HCT116 (cell line): ENCODE measurements around the gene RTN4RL2. TPM values are rescaled to one million over a fixed set of nuclear protein-coding genes. Genes with fewer than 3 reads are reported as not detected.

Source experiments
- ATAC-seq: fragments of 200-7000 bp; cut with Tn5 transposase; 2 replicates; pipeline ENCODE4 v1.9.1; 2020; ENCODE audit warnings: mild to moderate bottlenecking, moderate library complexity
- BruUV-seq: library from RNA; stranded (reverse); fragments of 400-500 nt; replicated peaks from 2 replicates; lab custom pipeline; 2021; lab: Mats Ljungman, UMichigan
- CTCF ChIA-PET: fragments of 300-600 bp; sonication (Branson Sonifier 250); formaldehyde crosslinking; loops from one replicate; lab custom pipeline; 2021; ENCODE audit warnings: antibody characterized with exemption; lab: Charles Lee
- POLR2A ChIA-PET: fragments of 300-600, 350-600 bp; sonication (Branson Sonifier 250); formaldehyde crosslinking; loops from one replicate; lab custom pipeline; 2021; ENCODE audit warnings: antibody characterized with exemption; lab: Charles Lee
- RAD21 ChIA-PET, 2 experiments: fragments of 300-600 bp; sonication (Branson Sonifier 250); formaldehyde crosslinking; loops; one replicate each; lab custom pipeline; 2023; ENCODE audit warnings: low total read pairs in 2 of 2; ENCODE audit not compliant: uncharacterized antibody in 2 of 2, unreplicated experiment in 2 of 2, low non-redundant PET in 1 of 2; lab: Charles Lee
- DNase-seq: peaks from one replicate; pipeline ENCODE4 v3.0.0-alpha.2; 2010; ENCODE audit warnings: low read depth, low spot score
- H2AFZ ChIP-seq: fragments of 200-600 bp; shearing (Covaris generic), sonication (generic); 2 replicates; pipeline ENCODE4 v1.6.1; 2017; ENCODE audit warnings: low read depth, mixed run types, mixed read lengths, antibody characterized with exemption, low read length; ENCODE audit not compliant: poor library complexity, severe bottlenecking
- H3K27ac ChIP-seq: 2 replicates; pipeline ENCODE4 v1.5.1; 2012; ENCODE audit warnings: low read depth, low read length
- H3K27me3 ChIP-seq: fragments of 200-600 bp; sonication (generic); 2 replicates; pipeline ENCODE4 v1.6.1; 2016; ENCODE audit warnings: mixed run types, low read length, mixed read lengths; ENCODE audit not compliant: insufficient read depth
- H3K36me3 ChIP-seq, 2 experiments: fragments of 200-500 bp in 1 of 2; fragments of 200-600 bp in 1 of 2; sonication (Bioruptor generic) in 1 of 2; sonication (generic) in 1 of 2; 2 replicates each; pipeline versions ENCODE4 v1.5.1 to v1.6.1; 2014 to 2016; ENCODE audit warnings: low read length in 2 of 2, inconsistent platforms in 1 of 2, mixed read lengths in 1 of 2, mixed run types in 1 of 2; ENCODE audit not compliant: insufficient read depth in 2 of 2, control insufficient read depth in 1 of 2
- H3K4me1 ChIP-seq, 2 experiments: fragments of 200-600 bp in 1 of 2; sonication (generic) in 1 of 2; 2 replicates each; pipeline versions ENCODE4 v1.5.1 to v1.6.1; 2012 to 2017; ENCODE audit warnings: low read length in 2 of 2, inconsistent platforms in 1 of 2, mild to moderate bottlenecking in 1 of 2, mixed read lengths in 1 of 2, mixed run types in 1 of 2, moderate library complexity in 1 of 2; ENCODE audit not compliant: insufficient read depth in 2 of 2, control insufficient read depth in 1 of 2
- H3K4me2 ChIP-seq: fragments of 200-600 bp; sonication (generic); 2 replicates; pipeline ENCODE4 v1.6.1; 2017; ENCODE audit warnings: mixed run types, low read length, mixed read lengths
- H3K4me3 ChIP-seq, 2 experiments: fragments of 200-600 bp in 1 of 2; sonication (generic) in 1 of 2; replicated peaks in 1 of 2; 2 replicates each; pipeline ENCODE4 v1.5.1; 2011 to 2016; ENCODE audit warnings: low read length in 2 of 2, control low read depth in 1 of 2, low read depth in 1 of 2, mild to moderate bottlenecking in 1 of 2, mixed read lengths in 1 of 2, mixed run types in 1 of 2
- H3K79me2 ChIP-seq: fragments of 200-600 bp; sonication (generic); 2 replicates; pipeline ENCODE4 v1.6.1; 2017; ENCODE audit warnings: mild to moderate bottlenecking, mixed run types, low read length, moderate library complexity, mixed read lengths; ENCODE audit not compliant: insufficient read depth
- H3K9ac ChIP-seq: fragments of 200-600 bp; sonication (generic); 2 replicates; pipeline ENCODE4 v1.6.1; 2016; ENCODE audit warnings: low read length, mixed read lengths
- H3K9me2 ChIP-seq: fragments of 200-600 bp; sonication (generic), shearing (Covaris generic); 2 replicates; pipeline ENCODE4 v1.6.1; 2017; ENCODE audit warnings: mixed run types, mild to moderate bottlenecking, moderate library complexity; ENCODE audit not compliant: insufficient read depth
- H3K9me3 ChIP-seq, 2 experiments: fragments of 200-500 bp in 1 of 2; fragments of 200-600 bp in 1 of 2; sonication (Bioruptor generic) in 1 of 2; sonication (generic) in 1 of 2; 2 replicates each; pipeline ENCODE4 v1.6.1; 2014 to 2017; ENCODE audit warnings: low read length in 2 of 2, mixed read lengths in 2 of 2, inconsistent platforms in 1 of 2, low read depth in 1 of 2, mild to moderate bottlenecking in 1 of 2, mixed run types in 1 of 2, moderate library complexity in 1 of 2; ENCODE audit not compliant: control insufficient read depth in 1 of 2, insufficient read depth in 1 of 2
- H4K20me1 ChIP-seq: fragments of 200-600 bp; sonication (generic), shearing (Covaris generic); 2 replicates; pipeline ENCODE4 v1.6.1; 2017; ENCODE audit warnings: mixed run types, mild to moderate bottlenecking, moderate library complexity; ENCODE audit not compliant: insufficient read depth
- CBX3 ChIP-seq: IDR thresholded peaks from 2 replicates; pipeline ENCODE4 v1.6.1; 2012; ENCODE audit warnings: low read depth
- ELF1 ChIP-seq: IDR thresholded peaks from 2 replicates; pipeline ENCODE4 v1.6.1; 2012; ENCODE audit warnings: low read depth, borderline replicate concordance
- EZH2phosphoT487 ChIP-seq: fragments of 200-600 bp; IDR thresholded peaks from 2 replicates; pipeline ENCODE4 v1.6.1; 2018; ENCODE audit warnings: antibody characterized with exemption, borderline replicate concordance
- POLR2AphosphoS5 ChIP-seq: IDR thresholded peaks from 2 replicates; pipeline ENCODE4 v1.6.1; 2011; ENCODE audit warnings: mild to moderate bottlenecking, low read depth, low read length, moderate library complexity
- RAD21 ChIP-seq: IDR thresholded peaks from 2 replicates; pipeline ENCODE4 v1.6.1; 2012; ENCODE audit warnings: low read depth, mild to moderate bottlenecking
- SIN3A ChIP-seq: IDR thresholded peaks from 2 replicates; pipeline ENCODE4 v1.6.1; 2012; ENCODE audit warnings: low read depth
- TCF7L2 ChIP-seq: IDR thresholded peaks from 2 replicates; pipeline ENCODE4 v1.7.0; 2011; ENCODE audit warnings: borderline replicate concordance, inconsistent platforms; ENCODE audit not compliant: insufficient read depth, insufficient read length; ENCODE audit errors: extremely low read depth
- intact Hi-C: fragments of 100-400 bp; cut with micrococcal nuclease; formaldehyde crosslinking; loops from 2 replicates; pipeline ENCODE4 v1.10.0; 2022
- total RNA-seq: library from RNA; stranded (reverse); gene quantifications from one replicate; pipeline ENCODE4 v1.2.1, GENCODE V29; 2021; ENCODE audit not compliant: unreplicated experiment
- TF ChIP-seq, protein P1 (sequence below): IDR thresholded peaks from 2 replicates; pipeline ENCODE4 v1.6.1; 2012
- TF ChIP-seq, protein P2 (sequence below): IDR thresholded peaks from 2 replicates; pipeline ENCODE4 v1.6.1; 2012
- TF ChIP-seq, protein P3 (sequence below): IDR thresholded peaks from 2 replicates; pipeline ENCODE4 v1.6.1; 2011; ENCODE audit warnings: mild to moderate bottlenecking, low read length, moderate library complexity; ENCODE audit not compliant: insufficient replicate concordance; ENCODE audit errors: extremely low read depth

Gene RTN4RL2
- total RNA-seq, 1 experiment from 2014 or later = 24.0 TPM

GRCh38 chr11:57426439-57426928 is 33.8 kb upstream of the RTN4RL2 start:
- DNase-seq (no peak), ATAC-seq (peak; percentile 40)
- H3K9me2 ChIP-seq = no peaks in the 10 kb centered on the region
- peak overlapping the region; percentile 75 for H3K4me2 ChIP-seq
- H3K4me1 ChIP-seq = peaks cover 9 to 21% of the 10 kb centered on the region in 2 experiments
- ChIA-PET POLR2A (no interaction called here), RAD21 (no interaction called here), CTCF (interaction anchor here (1.4 kb wide), 1 partner anchor 31 kb away, joined by 3 read pairs; no protein-coding TSS in a partner anchor)
- H3K79me2 ChIP-seq = peaks cover 8% of the 10 kb centered on the region; the same call in 1 of the 2 replicates
- peak overlapping the region; percentile 73 for H3K9ac ChIP-seq
- peak overlapping the region; percentile 54 to 57 for H3K4me3 ChIP-seq
- H3K36me3 ChIP-seq = no peaks in the 10 kb centered on the region; a peak in 1 of 4 replicates
- H3K27me3 ChIP-seq = peaks cover 13% of the 10 kb centered on the region
- no peaks in the 10 kb centered on the region for H4K20me1 ChIP-seq
- no peak overlapping the region for H2AFZ ChIP-seq
- BruUV-seq = no TSS peak
- intact Hi-C loops = no loop called here
- H3K27ac ChIP-seq = peak overlapping the region; percentile 39
- H3K9me3 ChIP-seq = no peaks in the 10 kb centered on the region
- TF ChIP-seq SIN3A (0 out of 2 replicates have a peak, but pooled peaks have one; percentile 32), POLR2AphosphoS5 (no peak)
- TF ChIP-seq, protein P1, sequence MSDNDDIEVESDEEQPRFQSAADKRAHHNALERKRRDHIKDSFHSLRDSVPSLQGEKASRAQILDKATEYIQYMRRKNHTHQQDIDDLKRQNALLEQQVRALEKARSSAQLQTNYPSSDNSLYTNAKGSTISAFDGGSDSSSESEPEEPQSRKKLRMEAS = peak; percentile 51; the same call in 1 of the 2 replicates

GRCh38 chr11:57426929-57427726 is 33.2 kb upstream of the RTN4RL2 start, which contains the start of gene SLC43A3:
TSS of gene SLC43A3 (minus strand) at chr11:57427121. CDS start at chr11:57426172, 949 bp downstream.
- TSS peak; percentile 96 for BruUV-seq
- peak within 1 kb of the TSS; percentile 54 to 57 for H3K4me3 ChIP-seq
- H2AFZ ChIP-seq = no peak within 1 kb of the TSS
- POLR2A ChIA-PET = no interaction called here
- H4K20me1 ChIP-seq = no peaks in the 10 kb centered on the region
- intact Hi-C loops = no loop called here
- H3K9me3 ChIP-seq = no peaks in the 10 kb centered on the region
- H3K27me3 ChIP-seq = peaks cover 13% of the 10 kb centered on the region
- peak within 1 kb of the TSS; percentile 73 for H3K9ac ChIP-seq
- H3K27ac ChIP-seq = peak within 1 kb of the TSS; percentile 39
- H3K4me1 ChIP-seq = peaks cover 9 to 21% of the 10 kb centered on the region in 2 experiments
- DNase-seq = no peak
- CTCF ChIA-PET = interaction anchor here (1.0 to 1.4 kb wide), 2 partner anchors 31 to 77 kb away, joined by 3 read pairs; no protein-coding TSS in a partner anchor
- H3K4me2 ChIP-seq = peak within 1 kb of the TSS; percentile 75
- H3K79me2 ChIP-seq = peaks cover 8% of the 10 kb centered on the region; the same call in 1 of the 2 replicates
- RAD21 ChIA-PET = no interaction called here
- peak; percentile 92 for ATAC-seq
- no peaks in the 10 kb centered on the region; a peak in 1 of 4 replicates for H3K36me3 ChIP-seq
- H3K9me2 ChIP-seq = no peaks in the 10 kb centered on the region
- TF ChIP-seq EZH2phosphoT487 = no peak
- TF ChIP-seq ELF1 = no peak
- TF ChIP-seq RAD21 = no peak
- TF ChIP-seq POLR2AphosphoS5 = no peak; the same call in 1 of the 2 replicates
- no peak for TF ChIP-seq TCF7L2
- TF ChIP-seq CBX3 = no peak
- TF ChIP-seq, protein P2, sequence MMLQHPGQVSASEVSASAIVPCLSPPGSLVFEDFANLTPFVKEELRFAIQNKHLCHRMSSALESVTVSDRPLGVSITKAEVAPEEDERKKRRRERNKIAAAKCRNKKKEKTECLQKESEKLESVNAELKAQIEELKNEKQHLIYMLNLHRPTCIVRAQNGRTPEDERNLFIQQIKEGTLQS = no peak
- TF ChIP-seq, protein P3, sequence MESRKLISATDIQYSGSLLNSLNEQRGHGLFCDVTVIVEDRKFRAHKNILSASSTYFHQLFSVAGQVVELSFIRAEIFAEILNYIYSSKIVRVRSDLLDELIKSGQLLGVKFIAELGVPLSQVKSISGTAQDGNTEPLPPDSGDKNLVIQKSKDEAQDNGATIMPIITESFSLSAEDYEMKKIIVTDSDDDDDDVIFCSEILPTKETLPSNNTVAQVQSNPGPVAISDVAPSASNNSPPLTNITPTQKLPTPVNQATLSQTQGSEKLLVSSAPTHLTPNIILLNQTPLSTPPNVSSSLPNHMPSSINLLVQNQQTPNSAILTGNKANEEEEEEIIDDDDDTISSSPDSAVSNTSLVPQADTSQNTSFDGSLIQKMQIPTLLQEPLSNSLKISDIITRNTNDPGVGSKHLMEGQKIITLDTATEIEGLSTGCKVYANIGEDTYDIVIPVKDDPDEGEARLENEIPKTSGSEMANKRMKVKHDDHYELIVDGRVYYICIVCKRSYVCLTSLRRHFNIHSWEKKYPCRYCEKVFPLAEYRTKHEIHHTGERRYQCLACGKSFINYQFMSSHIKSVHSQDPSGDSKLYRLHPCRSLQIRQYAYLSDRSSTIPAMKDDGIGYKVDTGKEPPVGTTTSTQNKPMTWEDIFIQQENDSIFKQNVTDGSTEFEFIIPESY = no peak
- 0 out of 2 replicates have a peak, but pooled peaks have one; percentile 8 for TF ChIP-seq SIN3A
- TF ChIP-seq, protein P1 = 0 out of 2 replicates have a peak, but pooled peaks have one; percentile 12
